Hepatocyte (in vitro differentiated cells): Measurements from ENCODE around the gene RAP1GDS1. TPM values are rescaled to one million over a fixed set of nuclear protein-coding genes. Genes with fewer than 3 reads are reported as not detected.
"Not testable (repeated sequence)": the region's sequence is repeated elsewhere in the genome, so short reads cannot be mapped to it uniquely, and the experiment has no call there.

Experiments
- DNase-seq: peaks from one replicate; pipeline ENCODE4 v3.0.0-alpha.2; 2016; ENCODE audit warnings: low spot score
- H2AFZ ChIP-seq: fragments of 200-600 bp; sonication (generic); 2 replicates; pipeline ENCODE4 v1.6.0; 2016; ENCODE audit warnings: antibody characterized with exemption, mild to moderate bottlenecking
- H3K27ac ChIP-seq: fragments of 200-600 bp; sonication (generic); 2 replicates; pipeline ENCODE4 v1.5.1; 2016; ENCODE audit warnings: mild to moderate bottlenecking
- H3K27me3 ChIP-seq: fragments of 200-600 bp; sonication (generic); 2 replicates; pipeline ENCODE4 v1.6.1; 2016
- H3K36me3 ChIP-seq: fragments of 200-600 bp; sonication (generic); replicated peaks from 2 replicates; pipeline ENCODE4 v1.5.1; 2016; ENCODE audit warnings: low read depth; ENCODE audit not compliant: insufficient read depth
- H3K4me1 ChIP-seq: fragments of 200-600 bp; sonication (generic); 2 replicates; pipeline ENCODE4 v1.5.1; 2016; ENCODE audit warnings: mild to moderate bottlenecking, moderate library complexity; ENCODE audit not compliant: insufficient read depth
- H3K4me2 ChIP-seq: fragments of 200-600 bp; sonication (generic); 2 replicates; pipeline ENCODE4 v1.6.0; 2016
- H3K4me3 ChIP-seq: fragments of 200-600 bp; sonication (generic); 2 replicates; pipeline ENCODE4 v1.5.1; 2016; ENCODE audit warnings: mild to moderate bottlenecking
- H3K79me2 ChIP-seq: fragments of 200-600 bp; sonication (generic); 2 replicates; pipeline ENCODE4 v1.6.0; 2017; ENCODE audit warnings: mild to moderate bottlenecking
- H3K9me2 ChIP-seq: fragments of 200-600 bp; sonication (generic); replicated peaks from 2 replicates; pipeline ENCODE4 v1.6.0; 2017; ENCODE audit warnings: mild to moderate bottlenecking; ENCODE audit not compliant: insufficient read depth
- H3K9me3 ChIP-seq: fragments of 200-600 bp; sonication (generic); 2 replicates; pipeline ENCODE4 v1.5.1; 2016; ENCODE audit warnings: low read depth, mild to moderate bottlenecking
- H4K20me1 ChIP-seq: fragments of 200-600 bp; sonication (generic); 2 replicates; pipeline ENCODE4 v1.6.0; 2016; ENCODE audit warnings: mild to moderate bottlenecking; ENCODE audit not compliant: insufficient read depth, poor library complexity, severe bottlenecking
- EZH2 ChIP-seq: fragments of 200-600 bp; sonication (generic); IDR thresholded peaks from 2 replicates; pipeline ENCODE4 v1.6.1; 2016; ENCODE audit warnings: antibody characterized with exemption, mild to moderate bottlenecking, borderline replicate concordance
- EZH2phosphoT487 ChIP-seq: fragments of 200-600 bp; sonication (generic); IDR thresholded peaks from one replicate; pipeline ENCODE4 v1.6.1; 2018; ENCODE audit warnings: antibody characterized with exemption, mild to moderate bottlenecking, low read depth, moderate library complexity; ENCODE audit not compliant: unreplicated experiment, severe bottlenecking
- WGBS: methylation state at CpG from one replicate; pipeline ENCODE4 v1.1.6; 2016; ENCODE audit warnings: low lambda C conversion rate; ENCODE audit errors: missing lambda C conversion rate; 5-methylcytosine and 5-hydroxymethylcytosine counted together
- polyA plus RNA-seq: library from polyadenylated mRNA; unstranded; fragments of >200 nt; fragmentation: Nextera tagmentation; extraction: Ambion mirVana; gene quantifications from 2 replicates; pipeline ENCODE4 v1.2.1, GENCODE V29; 2016
- total RNA-seq: library from RNA; depleted of rRNA; stranded (reverse); fragments of >200 nt; gene quantifications from 2 replicates; pipeline ENCODE4 v1.2.3, GENCODE V29; 2014
- TF ChIP-seq, protein P1 (sequence below): fragments of 200-600 bp; sonication (generic); IDR thresholded peaks from 2 replicates; pipeline ENCODE4 v1.5.1; 2016; ENCODE audit warnings: antibody characterized with exemption, mild to moderate bottlenecking; ENCODE audit not compliant: poor library complexity

The RAP1GDS1 gene
- total and polyA plus RNA-seq, 2 experiments from 2014 or later: 25.3 to 42.7 TPM

DNA sequence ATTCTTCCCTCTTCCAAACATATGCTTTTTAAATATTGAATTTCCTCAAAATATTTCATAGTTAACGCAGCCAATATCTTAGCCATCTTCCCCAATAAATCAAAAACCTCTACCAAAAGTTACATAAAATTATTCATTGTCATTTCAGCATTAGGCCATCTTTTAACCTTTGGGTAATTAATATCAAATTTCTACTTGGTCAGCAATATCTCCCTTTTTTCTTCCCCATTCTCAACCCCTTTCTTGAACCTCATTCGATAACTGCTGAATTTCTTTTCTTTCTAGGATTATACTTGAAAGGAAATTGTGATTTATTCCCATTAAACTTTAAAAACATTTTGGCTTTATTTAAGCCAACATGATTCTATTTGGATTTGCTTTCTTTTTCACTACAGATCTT lies 65.0 kb downstream of the RAP1GDS1 start:
- 98% methylated on average over 2 of the region's 2 CpGs for WGBS
- Histone ChIP-seq H4K20me1 (no peaks in the 10 kb centered on the region), H3K27ac (no peak overlapping the region), H3K36me3 (no peaks in the 10 kb centered on the region), H3K9me2 (no peaks in the 10 kb centered on the region), H3K4me2 (no peak overlapping the region), H2AFZ (no peak overlapping the region), H3K79me2 (no peaks in the 10 kb centered on the region), H3K9me3 (no peaks in the 10 kb centered on the region), H3K4me1 (no peaks in the 10 kb centered on the region), H3K4me3 (no peak overlapping the region), H3K27me3 (no peaks in the 10 kb centered on the region)
- no peak for DNase-seq
- TF ChIP-seq, protein P1, sequence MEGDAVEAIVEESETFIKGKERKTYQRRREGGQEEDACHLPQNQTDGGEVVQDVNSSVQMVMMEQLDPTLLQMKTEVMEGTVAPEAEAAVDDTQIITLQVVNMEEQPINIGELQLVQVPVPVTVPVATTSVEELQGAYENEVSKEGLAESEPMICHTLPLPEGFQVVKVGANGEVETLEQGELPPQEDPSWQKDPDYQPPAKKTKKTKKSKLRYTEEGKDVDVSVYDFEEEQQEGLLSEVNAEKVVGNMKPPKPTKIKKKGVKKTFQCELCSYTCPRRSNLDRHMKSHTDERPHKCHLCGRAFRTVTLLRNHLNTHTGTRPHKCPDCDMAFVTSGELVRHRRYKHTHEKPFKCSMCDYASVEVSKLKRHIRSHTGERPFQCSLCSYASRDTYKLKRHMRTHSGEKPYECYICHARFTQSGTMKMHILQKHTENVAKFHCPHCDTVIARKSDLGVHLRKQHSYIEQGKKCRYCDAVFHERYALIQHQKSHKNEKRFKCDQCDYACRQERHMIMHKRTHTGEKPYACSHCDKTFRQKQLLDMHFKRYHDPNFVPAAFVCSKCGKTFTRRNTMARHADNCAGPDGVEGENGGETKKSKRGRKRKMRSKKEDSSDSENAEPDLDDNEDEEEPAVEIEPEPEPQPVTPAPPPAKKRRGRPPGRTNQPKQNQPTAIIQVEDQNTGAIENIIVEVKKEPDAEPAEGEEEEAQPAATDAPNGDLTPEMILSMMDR: no peak
- no peak for TF ChIP-seq EZH2
- no peak for TF ChIP-seq EZH2phosphoT487

DNA sequence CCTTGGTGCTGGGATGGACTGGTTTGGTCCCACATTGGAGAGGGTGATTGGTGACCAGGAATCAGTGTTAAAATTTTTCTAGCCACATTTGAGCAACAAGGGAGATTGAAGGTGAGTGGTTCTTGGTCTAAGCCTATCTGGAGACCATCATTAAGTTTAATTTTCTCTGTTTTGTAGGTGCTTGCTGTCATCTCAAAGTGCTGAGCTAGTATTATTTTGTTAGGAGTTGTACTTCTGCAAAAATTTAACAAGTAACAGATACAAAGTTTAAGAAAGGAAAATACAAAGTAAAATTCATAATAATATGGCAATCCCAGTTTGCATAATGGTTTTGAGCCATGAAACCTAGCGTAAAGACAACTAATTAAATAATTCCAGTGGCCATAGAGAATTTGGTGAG lies 66.5 kb downstream of the RAP1GDS1 start:
- H3K27ac ChIP-seq: no peak overlapping the region
- no peak overlapping the region for H3K4me2 ChIP-seq
- no peak overlapping the region for H2AFZ ChIP-seq
- no peak overlapping the region for H3K4me3 ChIP-seq
- WGBS: 100% methylated on average over 1 of the region's 1 CpG
- H3K27me3 ChIP-seq: no peaks in the 10 kb centered on the region
- no peaks in the 10 kb centered on the region for H3K36me3 ChIP-seq
- peaks cover 7% of the 10 kb centered on the region for H3K9me3 ChIP-seq
- no peaks in the 10 kb centered on the region for H4K20me1 ChIP-seq
- no peaks in the 10 kb centered on the region for H3K79me2 ChIP-seq
- H3K9me2 ChIP-seq: no peaks in the 10 kb centered on the region
- DNase-seq: no peak
- no peaks in the 10 kb centered on the region for H3K4me1 ChIP-seq
- TF ChIP-seq EZH2phosphoT487 (no peak), EZH2 (no peak)
- TF ChIP-seq, protein P1: no peak

DNA sequence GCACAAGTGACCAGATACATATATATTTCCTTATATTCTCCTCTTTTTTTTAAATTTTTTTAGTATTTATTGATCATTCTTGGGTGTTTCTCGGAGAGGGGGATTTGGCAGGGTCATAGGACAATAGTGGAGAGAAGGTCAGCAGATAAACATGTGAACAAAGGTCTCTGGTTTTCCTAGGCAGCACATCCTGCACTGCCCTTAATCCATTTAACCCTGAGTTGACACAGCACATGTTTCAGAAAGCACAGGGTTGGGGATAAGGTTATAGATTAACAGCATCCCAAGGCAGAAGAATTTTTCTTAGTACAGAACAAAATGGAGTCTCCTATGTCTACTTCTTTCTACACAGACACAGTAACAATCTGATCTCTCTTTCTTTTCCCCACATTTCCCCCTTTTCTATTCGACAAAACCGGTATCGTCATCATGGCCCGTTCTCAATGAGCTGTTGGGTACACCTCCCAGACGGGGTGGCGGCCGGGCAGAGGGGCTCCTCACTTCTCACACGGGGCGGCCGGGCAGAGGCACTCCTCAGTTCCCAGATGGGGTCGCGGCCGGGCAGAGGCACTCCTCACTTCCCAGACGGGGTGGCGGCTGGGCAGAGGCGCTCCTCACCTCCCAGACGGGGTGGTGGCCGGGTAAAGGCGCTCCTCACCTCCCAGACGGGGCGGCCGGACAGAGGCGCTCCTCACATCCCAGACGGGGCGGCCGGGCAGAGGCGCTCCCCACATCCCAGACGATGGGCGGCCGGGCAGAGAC lies 68.9 kb downstream of the RAP1GDS1 start:
- not testable (repeated sequence) for DNase-seq, H3K79me2 ChIP-seq, H3K4me3 ChIP-seq, H3K27ac ChIP-seq, H4K20me1 ChIP-seq, H3K4me2 ChIP-seq, H3K9me2 ChIP-seq, H3K36me3 ChIP-seq, H2AFZ ChIP-seq, H3K9me3 ChIP-seq, H3K4me1 ChIP-seq, H3K27me3 ChIP-seq
- WGBS: 95% methylated on average over 13 of the region's 31 CpGs

DNA sequence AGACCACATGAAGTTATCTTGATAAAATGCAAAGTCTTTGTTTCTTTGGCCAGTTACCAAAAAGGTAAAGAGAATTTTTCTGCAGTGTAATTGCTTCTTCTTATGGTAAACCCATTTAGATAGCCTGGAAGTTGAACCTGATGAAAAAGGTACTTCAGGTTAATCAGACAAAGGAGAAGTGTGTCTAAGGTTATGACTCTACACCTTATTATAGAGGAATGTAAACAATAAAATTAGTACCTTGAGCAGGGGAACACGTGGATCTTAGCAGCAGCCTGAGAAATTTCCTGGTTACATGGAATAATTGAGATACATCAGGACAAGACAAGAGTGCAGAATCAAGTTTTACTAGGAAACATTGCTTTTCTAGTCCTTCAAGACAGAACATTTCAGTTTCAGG lies 70.8 kb downstream of the RAP1GDS1 start:
- Histone ChIP-seq H3K4me2 (no peak overlapping the region), H4K20me1 (no peaks in the 10 kb centered on the region), H3K27ac (no peak overlapping the region), H3K4me1 (no peaks in the 10 kb centered on the region), H2AFZ (no peak overlapping the region), H3K79me2 (peaks cover 2% of the 10 kb centered on the region), H3K27me3 (no peaks in the 10 kb centered on the region), H3K4me3 (no peak overlapping the region), H3K36me3 (no peaks in the 10 kb centered on the region), H3K9me3 (peaks cover 7% of the 10 kb centered on the region), H3K9me2 (no peaks in the 10 kb centered on the region)
- TF ChIP-seq EZH2phosphoT487 (no peak), EZH2 (no peak)
- TF ChIP-seq, protein P1: no peak
- DNase-seq: no peak
- WGBS: 92% methylated on average over 1 of the region's 1 CpG
